Hepatocyte (in vitro differentiated cells): Measurements from ENCODE around the gene MIEF1. TPM values are rescaled to one million over a fixed set of nuclear protein-coding genes. Genes with fewer than 3 reads are reported as not detected.

Experiments used
- DNase-seq: peaks from one replicate; pipeline ENCODE4 v3.0.0-alpha.2; 2016; ENCODE audit warnings: low spot score
- H2AFZ ChIP-seq: fragments of 200-600 bp; sonication (generic); 2 replicates; pipeline ENCODE4 v1.6.0; 2016; ENCODE audit warnings: antibody characterized with exemption, mild to moderate bottlenecking
- H3K27ac ChIP-seq: fragments of 200-600 bp; sonication (generic); 2 replicates; pipeline ENCODE4 v1.5.1; 2016; ENCODE audit warnings: mild to moderate bottlenecking
- H3K27me3 ChIP-seq: fragments of 200-600 bp; sonication (generic); 2 replicates; pipeline ENCODE4 v1.6.1; 2016
- H3K36me3 ChIP-seq: fragments of 200-600 bp; sonication (generic); replicated peaks from 2 replicates; pipeline ENCODE4 v1.5.1; 2016; ENCODE audit warnings: low read depth; ENCODE audit not compliant: insufficient read depth
- H3K4me1 ChIP-seq: fragments of 200-600 bp; sonication (generic); 2 replicates; pipeline ENCODE4 v1.5.1; 2016; ENCODE audit warnings: mild to moderate bottlenecking, moderate library complexity; ENCODE audit not compliant: insufficient read depth
- H3K4me2 ChIP-seq: fragments of 200-600 bp; sonication (generic); 2 replicates; pipeline ENCODE4 v1.6.0; 2016
- H3K4me3 ChIP-seq: fragments of 200-600 bp; sonication (generic); 2 replicates; pipeline ENCODE4 v1.5.1; 2016; ENCODE audit warnings: mild to moderate bottlenecking
- H3K79me2 ChIP-seq: fragments of 200-600 bp; sonication (generic); 2 replicates; pipeline ENCODE4 v1.6.0; 2017; ENCODE audit warnings: mild to moderate bottlenecking
- H3K9me2 ChIP-seq: fragments of 200-600 bp; sonication (generic); replicated peaks from 2 replicates; pipeline ENCODE4 v1.6.0; 2017; ENCODE audit warnings: mild to moderate bottlenecking; ENCODE audit not compliant: insufficient read depth
- H3K9me3 ChIP-seq: fragments of 200-600 bp; sonication (generic); 2 replicates; pipeline ENCODE4 v1.5.1; 2016; ENCODE audit warnings: low read depth, mild to moderate bottlenecking
- H4K20me1 ChIP-seq: fragments of 200-600 bp; sonication (generic); 2 replicates; pipeline ENCODE4 v1.6.0; 2016; ENCODE audit warnings: mild to moderate bottlenecking; ENCODE audit not compliant: insufficient read depth, poor library complexity, severe bottlenecking
- EZH2 ChIP-seq: fragments of 200-600 bp; sonication (generic); IDR thresholded peaks from 2 replicates; pipeline ENCODE4 v1.6.1; 2016; ENCODE audit warnings: antibody characterized with exemption, mild to moderate bottlenecking, borderline replicate concordance
- EZH2phosphoT487 ChIP-seq: fragments of 200-600 bp; sonication (generic); IDR thresholded peaks from one replicate; pipeline ENCODE4 v1.6.1; 2018; ENCODE audit warnings: antibody characterized with exemption, mild to moderate bottlenecking, low read depth, moderate library complexity; ENCODE audit not compliant: unreplicated experiment, severe bottlenecking
- WGBS: methylation state at CpG from one replicate; pipeline ENCODE4 v1.1.6; 2016; ENCODE audit warnings: low lambda C conversion rate; ENCODE audit errors: missing lambda C conversion rate; 5-methylcytosine and 5-hydroxymethylcytosine counted together
- polyA plus RNA-seq: library from polyadenylated mRNA; unstranded; fragments of >200 nt; fragmentation: Nextera tagmentation; extraction: Ambion mirVana; gene quantifications from 2 replicates; pipeline ENCODE4 v1.2.1, GENCODE V29; 2016
- total RNA-seq: library from RNA; depleted of rRNA; stranded (reverse); fragments of >200 nt; gene quantifications from 2 replicates; pipeline ENCODE4 v1.2.3, GENCODE V29; 2014
- TF ChIP-seq, protein P1 (sequence below): fragments of 200-600 bp; sonication (generic); IDR thresholded peaks from 2 replicates; pipeline ENCODE4 v1.5.1; 2016; ENCODE audit warnings: antibody characterized with exemption, mild to moderate bottlenecking; ENCODE audit not compliant: poor library complexity

The MIEF1 gene
- total and polyA plus RNA-seq, 2 experiments from 2014 or later: 22.2 to 31.8 TPM

DNA sequence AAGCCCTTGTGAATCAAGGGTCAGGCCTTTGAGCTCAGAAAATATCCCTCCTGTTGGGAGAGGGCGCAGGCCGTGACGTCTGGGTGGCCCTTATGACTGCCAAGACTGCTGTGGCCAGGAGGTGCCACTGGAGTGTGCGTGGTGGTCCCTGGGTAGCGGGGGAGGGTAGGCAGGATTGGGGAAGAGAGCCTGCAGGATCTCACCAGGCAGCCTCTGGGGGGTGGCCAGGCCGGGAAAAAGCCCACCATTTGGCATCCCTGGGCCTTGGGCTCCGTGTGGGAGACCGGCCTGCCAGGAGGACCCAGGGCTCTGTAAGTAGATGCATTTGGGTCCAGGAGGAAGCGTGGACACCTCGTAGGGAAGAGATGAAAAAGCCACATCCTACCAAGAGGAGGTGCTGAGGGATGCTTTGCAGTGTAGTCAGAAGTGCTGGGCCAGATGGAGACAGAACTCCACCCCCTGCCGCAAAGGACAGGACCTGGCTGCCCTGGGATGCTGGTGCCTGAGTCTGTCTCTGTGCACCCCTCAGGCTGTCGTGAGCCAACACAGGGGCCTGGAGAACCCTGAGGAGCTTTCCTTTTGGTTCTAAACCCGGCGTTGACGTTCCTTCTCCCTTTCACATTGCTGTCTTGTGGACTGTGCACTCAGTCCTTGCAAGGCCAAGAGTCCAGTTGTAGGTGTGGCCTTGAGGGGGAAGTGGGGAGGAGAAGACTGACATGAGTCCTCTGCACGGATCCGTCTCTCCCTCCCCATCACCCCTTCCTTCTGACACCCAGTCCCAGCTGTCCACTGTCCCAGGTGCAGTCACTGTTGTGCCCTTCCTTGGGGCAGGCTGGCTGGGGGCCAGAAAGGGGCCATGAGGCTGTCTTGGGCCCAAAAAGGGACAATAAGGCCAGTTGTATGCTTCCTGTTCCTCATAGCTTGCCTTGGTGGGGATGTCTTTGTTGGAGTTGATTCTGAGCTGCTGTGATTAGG is 12.7 kb upstream of the MIEF1 start:
- no peaks in the 10 kb centered on the region for H3K9me3 ChIP-seq
- peak overlapping the region; percentile 41 for H3K27ac ChIP-seq

DNA sequence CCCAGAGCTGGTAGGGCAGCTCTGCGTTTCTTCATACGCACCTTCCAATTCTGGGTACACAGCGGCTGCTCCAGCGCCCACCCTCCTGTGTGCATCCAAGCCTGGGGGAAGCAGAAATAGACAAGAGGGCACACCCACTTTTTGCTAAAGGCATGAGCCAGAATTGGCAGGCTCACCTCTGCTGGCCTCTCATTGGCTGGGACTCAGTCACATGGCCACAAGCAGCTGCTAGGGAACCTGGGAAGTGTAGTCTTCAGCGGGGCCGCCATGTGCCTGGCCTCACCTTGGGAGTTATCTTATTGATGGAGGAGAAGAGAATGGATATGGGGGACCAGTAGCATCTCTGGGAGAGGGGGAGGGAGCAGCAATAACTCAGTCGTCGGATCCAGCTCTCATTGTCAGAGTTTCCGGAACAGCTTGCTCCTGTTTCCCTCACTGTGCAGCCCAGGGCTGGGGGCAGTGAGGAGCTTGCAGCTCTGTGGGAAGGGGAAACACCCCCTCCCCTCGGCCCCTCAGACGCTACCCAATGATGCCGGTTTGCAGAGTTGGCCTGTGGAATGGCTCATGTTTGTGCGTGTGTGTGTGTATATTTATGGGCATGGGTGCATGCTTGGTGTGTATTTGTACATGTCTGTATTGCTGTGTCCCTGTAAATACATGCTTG is 11.8 kb upstream of the MIEF1 start:
- Histone ChIP-seq H3K4me3 (no peak overlapping the region), H3K9me3 (no peaks in the 10 kb centered on the region), H4K20me1 (no peaks in the 10 kb centered on the region), H3K4me1 (peaks cover 4% of the 10 kb centered on the region), H3K27me3 (no peaks in the 10 kb centered on the region), H3K27ac (peak overlapping the region; percentile 41), H3K79me2 (peaks cover 3% of the 10 kb centered on the region), H3K36me3 (no peaks in the 10 kb centered on the region), H3K9me2 (no peaks in the 10 kb centered on the region), H3K4me2 (no peak overlapping the region), H2AFZ (no peak overlapping the region)
- 58% methylated on average over 13 of the region's 13 CpGs for WGBS
- TF ChIP-seq, protein P1, sequence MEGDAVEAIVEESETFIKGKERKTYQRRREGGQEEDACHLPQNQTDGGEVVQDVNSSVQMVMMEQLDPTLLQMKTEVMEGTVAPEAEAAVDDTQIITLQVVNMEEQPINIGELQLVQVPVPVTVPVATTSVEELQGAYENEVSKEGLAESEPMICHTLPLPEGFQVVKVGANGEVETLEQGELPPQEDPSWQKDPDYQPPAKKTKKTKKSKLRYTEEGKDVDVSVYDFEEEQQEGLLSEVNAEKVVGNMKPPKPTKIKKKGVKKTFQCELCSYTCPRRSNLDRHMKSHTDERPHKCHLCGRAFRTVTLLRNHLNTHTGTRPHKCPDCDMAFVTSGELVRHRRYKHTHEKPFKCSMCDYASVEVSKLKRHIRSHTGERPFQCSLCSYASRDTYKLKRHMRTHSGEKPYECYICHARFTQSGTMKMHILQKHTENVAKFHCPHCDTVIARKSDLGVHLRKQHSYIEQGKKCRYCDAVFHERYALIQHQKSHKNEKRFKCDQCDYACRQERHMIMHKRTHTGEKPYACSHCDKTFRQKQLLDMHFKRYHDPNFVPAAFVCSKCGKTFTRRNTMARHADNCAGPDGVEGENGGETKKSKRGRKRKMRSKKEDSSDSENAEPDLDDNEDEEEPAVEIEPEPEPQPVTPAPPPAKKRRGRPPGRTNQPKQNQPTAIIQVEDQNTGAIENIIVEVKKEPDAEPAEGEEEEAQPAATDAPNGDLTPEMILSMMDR: no peak
- no peak for TF ChIP-seq EZH2phosphoT487
- no peak for TF ChIP-seq EZH2
- peak; percentile 76 for DNase-seq

More for the DNA sequence above, 12.7 kb upstream of the MIEF1 start:
- Histone ChIP-seq H3K4me1 (peaks cover 4% of the 10 kb centered on the region), H3K79me2 (peaks cover 3% of the 10 kb centered on the region), H2AFZ (no peak overlapping the region), H3K36me3 (no peaks in the 10 kb centered on the region), H3K4me2 (no peak overlapping the region), H3K4me3 (no peak overlapping the region), H4K20me1 (no peaks in the 10 kb centered on the region), H3K9me2 (no peaks in the 10 kb centered on the region), H3K27me3 (no peaks in the 10 kb centered on the region)
- no peak for DNase-seq
- 88% methylated on average over 17 of the region's 17 CpGs for WGBS
- TF ChIP-seq, protein P1: no peak
- TF ChIP-seq EZH2 (no peak), EZH2phosphoT487 (no peak)

DNA sequence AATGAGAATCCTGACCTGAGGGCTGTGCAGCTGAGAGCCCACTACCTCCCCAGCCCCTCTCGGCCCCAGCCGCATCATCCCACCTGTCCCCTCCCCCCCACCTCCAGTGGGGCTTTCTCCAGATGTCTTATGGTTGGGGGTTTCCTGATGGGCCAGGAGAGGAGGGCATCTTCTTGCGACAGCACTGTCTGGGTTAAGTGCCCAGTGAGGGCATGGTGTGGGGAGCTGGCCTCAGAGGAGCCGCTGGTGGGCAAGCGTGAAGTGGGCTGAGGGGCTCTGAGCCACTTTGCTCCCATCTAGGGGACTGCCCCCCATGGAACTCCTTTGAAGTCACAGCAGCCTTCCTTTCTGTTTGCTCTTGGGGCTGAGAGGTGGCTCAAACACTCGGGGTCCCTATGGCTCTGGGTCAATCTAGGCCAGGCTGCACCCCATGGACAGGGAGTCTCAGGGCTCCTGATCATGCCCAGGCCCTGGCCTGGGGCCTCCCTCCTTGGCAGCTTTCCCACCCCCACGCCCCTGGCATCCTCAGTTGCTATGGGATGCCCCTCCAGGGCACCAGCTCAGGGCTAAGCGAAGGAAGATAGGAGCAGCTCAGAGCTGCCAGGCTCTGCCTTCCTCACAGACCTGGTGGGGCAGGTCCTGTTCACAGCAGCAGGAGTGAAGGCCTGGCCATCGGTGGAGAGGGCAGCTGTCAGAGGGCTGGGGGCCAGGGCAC is 11.0 kb upstream of the MIEF1 start:
- H3K4me2 ChIP-seq: no peak overlapping the region
- H4K20me1 ChIP-seq: no peaks in the 10 kb centered on the region
- H3K9me2 ChIP-seq: no peaks in the 10 kb centered on the region
- no peaks in the 10 kb centered on the region for H3K27me3 ChIP-seq
- no peak for DNase-seq
- H3K27ac ChIP-seq: no peak overlapping the region
- H3K9me3 ChIP-seq: no peaks in the 10 kb centered on the region
- 88% methylated on average over 9 of the region's 9 CpGs for WGBS
- TF ChIP-seq, protein P1: no peak
- TF ChIP-seq EZH2 (no peak), EZH2phosphoT487 (no peak)
- H3K4me3 ChIP-seq: no peak overlapping the region
- H2AFZ ChIP-seq: no peak overlapping the region
- peaks cover 3% of the 10 kb centered on the region for H3K79me2 ChIP-seq
- peaks cover 4% of the 10 kb centered on the region for H3K4me1 ChIP-seq
- no peaks in the 10 kb centered on the region for H3K36me3 ChIP-seq
